ENCODE measurements around the gene GRHL1.

The GRHL1 gene

DNA sequence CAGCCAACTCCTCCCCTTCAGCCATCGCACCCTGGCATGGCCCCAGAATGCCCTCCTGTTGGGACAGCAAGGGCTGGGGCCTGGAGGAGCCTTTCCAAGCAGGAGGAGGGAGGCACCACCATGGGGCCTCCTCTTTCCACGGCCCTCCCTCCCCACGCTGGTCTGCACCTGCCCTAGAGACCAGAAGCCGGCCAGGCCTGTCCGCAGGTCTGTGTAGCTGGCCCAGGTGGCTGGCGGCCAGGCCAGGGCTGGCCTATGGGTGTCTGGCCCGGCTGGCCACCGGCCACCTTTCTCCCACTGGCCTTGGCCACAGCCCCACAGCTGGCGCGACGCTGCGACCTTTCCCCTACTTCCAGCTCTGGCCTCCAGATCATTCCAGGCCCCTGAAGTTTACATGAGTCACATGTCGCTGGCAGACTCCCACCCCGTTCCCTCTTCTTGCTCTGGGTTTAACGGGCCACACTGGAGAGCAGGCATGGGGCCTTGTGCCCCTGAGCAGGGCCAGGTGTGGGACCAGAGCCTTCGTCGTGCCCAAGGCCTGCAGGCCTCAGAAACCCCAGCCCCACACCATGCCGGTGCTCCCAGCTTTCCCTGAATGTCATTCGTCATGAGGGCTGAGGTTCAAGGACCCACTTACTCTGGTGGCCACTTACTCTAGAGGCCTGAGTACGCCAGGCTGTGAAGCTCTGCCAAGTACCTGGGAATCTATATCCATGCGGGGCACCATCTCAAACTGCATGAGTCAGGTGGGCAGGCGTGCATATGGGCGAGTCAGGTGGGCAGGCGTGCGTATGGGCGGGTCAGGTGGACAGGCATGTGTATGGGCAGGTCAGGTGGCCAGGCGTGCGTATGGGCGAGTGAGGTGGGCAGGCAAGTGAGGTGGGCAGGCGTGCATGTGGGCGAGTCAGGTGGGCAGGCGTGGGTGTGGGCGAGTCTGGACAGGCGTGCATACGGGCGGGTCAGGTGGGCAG, 58.6 kb downstream of the GRHL1 start:
- no peak for TF ChIP-seq GATA2 (IDR thresholded peaks at IDR 0.05; ENCODE audit: low read depth, low read length)

DNA sequence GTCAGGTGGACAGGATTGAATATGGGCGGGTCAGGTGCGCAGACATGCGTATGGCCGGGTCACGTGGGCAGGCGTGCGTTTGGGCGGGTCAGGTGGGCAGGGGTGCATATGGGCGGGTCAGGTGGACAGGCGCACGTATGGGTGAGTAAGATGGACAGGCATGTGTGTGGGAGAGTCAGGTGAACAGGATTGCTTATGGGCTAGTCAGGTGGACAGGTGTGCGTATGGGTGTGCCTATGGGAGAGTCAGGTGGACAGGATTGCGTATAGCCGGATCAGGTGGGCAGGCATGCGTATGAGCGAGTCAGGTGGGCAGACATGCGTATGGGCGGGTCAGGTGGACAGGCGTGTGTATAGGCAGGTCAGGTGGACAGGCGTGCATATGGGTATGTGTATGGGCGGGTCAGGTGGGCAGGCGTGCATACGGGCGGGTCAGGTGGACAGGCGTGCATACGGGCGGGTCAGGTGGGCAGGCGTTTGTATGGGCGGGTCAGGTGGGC, 61.5 kb downstream of the GRHL1 start:
- TF ChIP-seq GATA3 (IDR thresholded peaks at IDR 0.05; ENCODE audit: low read depth, low read length), result no peak
- TF ChIP-seq GATA2 (IDR thresholded peaks at IDR 0.05; ENCODE audit: low read depth, low read length), result no peak

DNA sequence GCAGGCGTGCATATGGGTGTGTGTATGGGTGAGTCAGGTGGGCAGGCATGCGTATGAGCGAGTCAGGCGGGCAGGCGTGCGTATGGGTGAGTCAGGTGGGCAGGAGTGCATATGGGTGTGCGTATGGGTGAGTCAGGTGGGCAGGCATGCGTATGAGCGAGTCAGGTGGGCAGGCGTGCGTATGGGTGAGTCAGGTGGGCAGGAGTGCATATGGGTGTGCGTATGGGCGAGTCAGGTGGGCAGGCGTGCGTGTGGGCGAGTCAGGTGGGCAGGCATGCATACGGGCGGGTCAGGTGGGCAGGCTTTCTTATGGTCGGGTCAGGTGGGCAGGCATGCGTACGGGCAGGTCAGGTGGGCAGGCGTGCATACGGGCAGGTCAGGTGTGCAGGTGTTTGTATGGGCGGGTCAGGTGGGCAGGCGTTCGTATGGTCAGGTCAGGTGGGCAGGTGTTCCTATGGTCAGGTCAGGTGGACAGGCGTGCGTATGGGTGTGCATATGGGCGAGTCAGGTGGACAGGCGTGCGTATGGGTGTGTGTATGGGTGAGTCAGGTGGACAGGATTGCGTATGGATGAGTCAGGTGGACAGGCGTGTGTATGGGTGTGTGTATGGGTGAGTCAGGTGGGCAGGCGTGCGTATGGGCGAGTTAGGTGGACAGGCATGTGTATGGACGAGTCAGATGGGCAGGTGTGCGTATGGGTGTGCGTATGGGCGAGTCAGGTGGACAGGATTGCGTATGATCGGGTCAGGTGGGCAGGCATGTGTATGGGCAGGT, 63.1 kb downstream of the GRHL1 start:
- TF ChIP-seq GATA2 (IDR thresholded peaks at IDR 0.05; ENCODE audit: low read depth, low read length) (no peak), GATA3 (IDR thresholded peaks at IDR 0.05; ENCODE audit: low read depth, low read length) (no peak)

DNA sequence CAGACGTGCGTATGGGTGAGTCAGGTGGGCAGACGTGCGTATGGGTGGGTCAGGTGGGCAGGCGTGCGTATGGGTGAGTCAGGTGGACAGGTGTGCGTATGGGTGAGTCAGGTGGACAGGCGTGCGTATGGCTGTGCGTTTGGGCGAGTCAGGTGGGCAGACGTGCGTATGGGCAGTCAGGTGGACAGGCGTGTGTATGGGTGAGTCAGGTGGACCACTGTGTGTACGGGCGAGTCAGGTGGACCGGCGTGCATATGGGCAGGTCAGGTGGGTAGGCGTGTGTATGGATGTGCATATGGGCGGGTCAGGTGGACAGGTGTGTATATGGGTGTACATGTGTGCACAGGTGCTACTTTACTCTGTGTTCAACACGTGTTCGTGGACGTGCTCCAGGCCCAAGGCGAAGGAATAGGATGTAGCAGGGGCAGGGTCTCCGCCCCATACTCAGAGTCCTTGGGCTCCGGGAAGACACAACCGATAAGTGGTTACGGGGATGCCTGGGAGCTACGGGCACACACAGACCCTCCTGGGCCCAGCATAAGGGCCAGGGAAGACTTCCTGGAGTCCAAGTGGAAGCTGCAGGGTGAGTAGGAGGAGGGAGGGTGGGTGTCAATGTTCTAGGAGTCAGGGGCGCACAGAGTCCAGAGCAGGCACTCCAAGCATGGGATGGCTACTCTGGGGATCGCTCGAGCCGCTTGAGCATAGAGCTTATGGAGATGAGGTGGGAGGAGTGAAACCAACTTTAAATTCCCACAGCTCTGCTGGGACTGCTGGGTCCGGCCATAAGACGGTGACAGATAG, 64.7 kb downstream of the GRHL1 start:
- TF ChIP-seq GATA3 (IDR thresholded peaks at IDR 0.05; ENCODE audit: low read depth, low read length) (no peak), GATA2 (IDR thresholded peaks at IDR 0.05; ENCODE audit: low read depth, low read length) (no peak)

DNA sequence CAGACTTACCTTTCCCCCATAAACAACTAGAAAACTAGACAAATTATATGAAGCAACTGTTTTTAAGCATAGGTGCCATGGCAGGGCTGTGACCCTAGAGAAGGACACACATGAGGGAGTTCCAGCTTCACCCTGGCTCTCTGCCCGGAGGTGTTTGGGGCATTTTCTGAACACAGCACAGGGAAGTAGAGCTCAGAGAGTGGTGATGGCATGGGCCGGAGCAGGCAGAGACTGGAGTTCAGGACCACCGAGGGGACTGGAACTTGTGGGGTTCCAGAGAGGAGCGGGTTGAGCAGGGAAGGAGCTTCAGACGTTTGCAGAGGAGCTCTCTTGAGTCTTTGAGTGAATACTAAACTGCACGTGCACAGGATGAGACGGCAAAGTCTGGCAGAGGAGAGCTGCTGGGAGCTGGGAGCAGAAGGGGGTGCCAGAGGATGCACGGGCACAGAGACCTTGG, 65.3 kb downstream of the GRHL1 start:
- no peak for TF ChIP-seq GATA3 (IDR thresholded peaks at IDR 0.05; ENCODE audit: low read depth, low read length)

DNA sequence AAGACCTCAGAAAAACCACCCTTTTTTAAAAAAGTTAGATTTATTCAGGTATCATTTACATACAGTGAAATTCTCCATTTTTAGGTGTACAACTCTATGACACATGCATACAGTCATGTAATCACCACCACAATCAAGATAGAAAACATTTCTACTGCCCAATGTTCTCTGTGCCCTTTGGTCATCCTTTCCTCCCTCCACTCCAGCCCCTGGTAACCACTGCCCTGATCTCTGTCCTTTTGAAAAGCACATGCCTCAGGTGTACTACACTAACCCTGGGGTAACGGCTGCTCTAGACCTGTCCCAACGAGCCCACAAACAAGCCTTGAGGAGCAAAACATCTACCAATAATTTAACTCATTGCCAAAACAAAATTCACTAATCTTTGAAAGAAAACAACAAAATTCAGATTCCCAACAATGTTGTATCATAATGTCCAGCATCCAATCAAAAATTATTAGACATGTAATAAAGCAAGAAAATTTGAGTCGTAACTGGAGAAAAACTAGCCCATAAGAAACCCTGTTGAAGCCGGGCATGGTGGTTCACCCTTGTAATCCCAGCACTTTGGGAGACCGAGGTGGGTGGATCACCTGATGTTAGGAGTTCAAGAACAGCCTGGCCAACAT, 65.9 kb downstream of the GRHL1 start:
- no peak for TF ChIP-seq GATA3 (IDR thresholded peaks at IDR 0.05; ENCODE audit: low read depth, low read length)
- TF ChIP-seq GATA2 (IDR thresholded peaks at IDR 0.05; ENCODE audit: low read depth, low read length), result no peak

DNA sequence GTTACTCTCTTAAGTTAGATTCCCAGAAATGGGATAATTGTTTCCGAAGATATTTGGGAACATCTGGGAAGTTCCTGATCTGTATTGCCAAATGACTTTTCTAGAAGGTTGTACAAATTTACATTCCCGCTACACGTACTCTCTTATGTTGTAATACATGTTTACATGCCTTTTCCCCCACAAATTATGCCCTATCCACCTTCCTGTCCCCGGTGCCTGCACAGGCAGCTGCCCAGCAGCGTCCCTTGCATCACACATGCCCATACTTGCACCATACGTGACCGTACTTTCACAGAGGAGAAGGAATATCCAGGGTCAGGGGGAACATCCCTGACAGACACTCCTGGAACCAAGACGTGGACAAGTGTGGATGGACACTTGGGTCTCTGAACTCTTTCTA, 67.7 kb downstream of the GRHL1 start:
- no peak for TF ChIP-seq GATA3 (IDR thresholded peaks at IDR 0.05; ENCODE audit: low read depth, low read length)

DNA sequence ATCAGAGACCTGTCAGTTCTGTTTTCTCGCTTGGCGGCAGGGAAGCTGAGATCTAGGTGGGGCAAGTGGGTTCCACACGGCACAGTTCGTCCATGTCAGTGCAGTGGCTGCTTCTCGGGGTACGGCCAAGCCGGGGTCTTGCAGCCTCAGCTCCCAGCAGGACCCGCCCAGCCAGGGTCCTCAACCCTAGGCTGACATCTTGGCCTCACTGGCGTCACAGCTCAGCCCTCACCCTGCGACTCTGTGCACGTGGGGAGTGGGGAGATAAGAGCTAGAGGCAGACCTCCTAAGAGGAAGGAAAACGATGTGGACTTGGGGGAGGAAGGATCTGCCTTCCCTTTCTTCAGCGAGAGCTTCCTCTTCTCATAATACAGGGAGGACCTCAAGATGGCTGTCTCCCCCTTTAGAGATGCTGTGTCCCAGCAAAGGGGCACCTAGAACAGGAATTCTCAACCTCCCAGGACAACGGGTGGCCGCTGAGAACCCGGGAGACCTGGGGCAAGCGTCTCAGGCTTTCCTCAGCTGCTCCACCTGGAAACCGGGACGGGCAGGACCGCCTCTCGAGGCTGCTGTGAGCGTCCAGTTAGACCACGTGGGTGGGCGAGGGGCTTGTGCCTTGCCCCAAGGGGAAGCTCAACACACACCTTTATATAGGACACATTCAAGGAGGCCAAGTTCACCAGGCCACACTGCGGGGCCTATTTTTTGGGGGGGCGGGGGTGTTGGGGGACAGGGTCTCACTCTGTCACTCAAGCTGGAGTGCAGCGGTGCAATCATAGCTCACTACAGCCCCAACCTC, 68.3 kb downstream of the GRHL1 start:
- TF ChIP-seq GATA2 (IDR thresholded peaks at IDR 0.05; ENCODE audit: low read depth, low read length) (no peak), GATA3 (IDR thresholded peaks at IDR 0.05; ENCODE audit: low read depth, low read length) (no peak)

DNA sequence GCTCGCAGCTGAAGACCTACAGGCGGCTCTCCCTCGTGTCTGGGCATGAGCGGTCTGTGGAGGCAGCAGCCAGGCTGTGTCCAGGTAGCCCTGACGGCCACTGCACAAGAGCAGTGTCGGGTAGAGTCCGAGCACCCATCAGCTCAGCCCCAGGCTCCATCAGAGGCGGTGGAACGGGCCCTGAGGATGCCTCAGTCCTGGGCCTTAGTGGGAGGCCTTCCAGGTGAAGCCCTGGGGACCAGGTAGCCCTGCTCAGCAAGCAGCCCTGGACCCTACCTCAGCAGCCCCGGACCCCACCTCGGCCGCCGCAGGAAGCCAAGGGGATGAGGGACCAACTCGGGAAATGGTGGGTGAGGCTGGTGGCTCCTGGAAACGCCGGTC, 70.5 kb downstream of the GRHL1 start:
- TF ChIP-seq GATA2 (IDR thresholded peaks at IDR 0.05; ENCODE audit: low read depth, low read length), result no peak
- TF ChIP-seq GATA3 (IDR thresholded peaks at IDR 0.05; ENCODE audit: low read depth, low read length), result no peak

DNA sequence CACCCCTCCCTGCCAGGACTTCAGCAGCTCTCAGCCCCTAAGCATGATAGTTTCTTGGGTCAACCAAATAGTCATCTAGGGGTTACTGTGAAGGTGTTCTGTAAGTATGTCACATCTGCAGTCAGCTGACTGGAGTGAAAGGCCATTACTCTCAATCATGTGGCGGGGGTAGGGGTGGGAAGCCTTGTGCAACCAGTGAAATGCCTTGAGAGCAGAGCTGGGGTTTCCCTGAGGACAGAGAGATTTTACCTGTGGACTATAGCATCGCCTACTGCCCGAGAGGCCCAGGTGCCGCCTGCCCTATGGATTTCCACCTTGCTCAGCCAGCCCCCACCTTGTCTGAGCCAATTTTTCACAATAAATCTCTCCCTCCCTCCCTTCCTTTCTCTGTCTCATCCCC, 71.0 kb downstream of the GRHL1 start:
- TF ChIP-seq GATA3 (IDR thresholded peaks at IDR 0.05; ENCODE audit: low read depth, low read length) (no peak), GATA2 (IDR thresholded peaks at IDR 0.05; ENCODE audit: low read depth, low read length) (no peak)

DNA sequence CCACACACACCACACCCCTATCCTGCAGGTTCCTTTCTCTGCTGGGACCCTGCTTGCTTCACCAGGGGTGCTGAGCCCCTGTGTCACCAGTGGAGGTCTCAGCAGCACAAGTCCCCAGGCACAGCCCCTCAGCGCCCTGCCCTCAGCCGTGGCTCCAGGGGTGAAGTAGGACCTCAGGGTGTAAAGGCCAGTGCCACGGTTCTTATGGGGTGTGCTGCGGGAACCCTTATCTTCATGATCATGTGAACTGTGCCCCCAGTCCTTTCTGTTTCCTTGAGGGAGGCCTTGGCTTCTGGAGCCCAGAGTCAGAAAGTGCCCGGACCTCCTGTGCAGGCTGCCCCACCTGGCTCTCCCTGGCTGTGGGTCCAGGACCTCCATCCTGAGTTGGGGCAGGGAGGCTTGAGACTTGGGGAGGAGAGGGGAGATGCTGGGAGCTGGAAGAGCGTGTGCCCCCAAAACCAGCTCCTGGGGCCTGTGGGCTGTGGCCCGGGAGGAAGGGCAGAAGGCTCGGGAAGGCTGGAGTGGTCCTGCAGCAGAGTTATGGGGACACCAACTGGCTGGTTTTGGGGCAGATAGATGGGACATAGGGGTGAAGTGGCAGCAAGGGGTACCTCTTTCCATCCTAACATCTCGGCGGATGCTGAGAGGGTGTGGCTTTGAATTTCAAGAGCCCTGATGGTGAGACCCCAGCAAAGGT, 71.6 kb downstream of the GRHL1 start:
- TF ChIP-seq GATA3 (IDR thresholded peaks at IDR 0.05; ENCODE audit: low read depth, low read length) (no peak), GATA2 (IDR thresholded peaks at IDR 0.05; ENCODE audit: low read depth, low read length) (no peak)

DNA sequence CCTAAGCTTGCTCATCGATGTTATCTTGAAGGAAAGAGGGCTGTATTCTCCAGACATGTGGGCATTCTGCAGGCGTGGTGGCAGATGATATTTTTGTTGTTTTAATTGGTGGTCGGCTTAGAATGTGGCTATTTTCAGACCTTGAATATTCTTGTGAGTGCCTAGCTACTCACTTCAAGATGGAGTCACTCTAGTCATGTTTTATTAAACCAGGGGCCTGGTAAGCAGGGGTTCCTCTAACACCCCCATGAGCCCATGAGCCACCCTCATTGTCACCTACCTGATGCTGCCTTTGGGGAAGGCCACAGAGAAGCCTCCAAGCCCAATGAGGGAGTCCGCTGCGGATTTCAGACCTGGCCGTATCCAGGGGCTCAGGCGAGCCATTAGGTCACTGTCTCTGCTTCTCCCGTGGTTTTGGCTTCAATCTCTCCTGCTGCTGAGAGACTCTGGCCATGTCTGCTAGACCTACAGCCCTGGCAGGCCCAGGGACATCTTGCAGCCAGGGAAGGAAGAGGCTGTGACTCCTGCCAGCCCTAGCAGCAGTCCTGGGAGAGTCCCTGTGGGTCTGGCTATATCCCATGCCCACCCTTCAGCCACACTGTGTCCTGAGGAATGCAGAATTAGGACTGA, 75.6 kb downstream of the GRHL1 start:
- TF ChIP-seq GATA3 (IDR thresholded peaks at IDR 0.05; ENCODE audit: low read depth, low read length), result no peak
- no peak for TF ChIP-seq GATA2 (IDR thresholded peaks at IDR 0.05; ENCODE audit: low read depth, low read length)
